ENCODE data around the gene SLC7A7.
"Not testable (repeated sequence)": the region's sequence is repeated elsewhere in the genome, so short reads cannot be mapped to it uniquely, and the experiment has no call there.

The SLC7A7 gene

DNA sequence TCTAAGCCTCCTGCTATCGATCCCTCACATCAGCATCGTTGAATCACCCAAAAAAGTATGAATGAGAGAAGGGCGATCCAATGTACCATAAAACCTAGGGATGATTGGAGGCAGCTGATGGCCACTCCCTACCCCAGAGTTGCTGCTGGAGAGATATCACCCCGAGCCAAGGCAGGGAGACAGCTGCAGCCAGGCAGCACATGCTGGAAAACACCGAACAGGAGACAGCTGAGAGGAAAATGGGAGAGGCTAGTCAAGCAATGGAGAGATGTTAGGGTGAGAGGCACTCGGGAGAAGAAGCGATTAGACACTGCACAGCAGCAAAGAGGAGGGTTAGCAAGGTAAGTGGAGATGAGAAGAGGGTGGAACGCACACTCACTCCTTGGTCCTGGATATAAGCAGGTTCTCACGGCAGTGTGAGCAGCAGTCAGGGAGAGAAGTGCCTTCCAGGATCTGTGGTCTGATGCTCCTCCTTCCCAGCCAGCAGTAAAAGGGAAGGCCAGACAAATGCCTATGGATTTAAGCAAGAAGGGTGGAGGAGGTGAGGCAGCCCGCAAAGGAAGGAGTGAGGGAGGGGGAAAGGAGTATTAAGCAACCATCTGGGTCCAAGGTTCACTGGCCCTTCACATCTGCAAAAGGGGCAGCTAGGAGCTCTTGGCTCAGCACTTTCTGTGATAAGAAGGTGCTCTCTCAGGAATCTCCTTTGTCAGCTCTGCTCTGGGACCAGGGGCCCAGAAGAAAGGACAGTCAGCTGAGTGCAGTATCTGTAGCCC is at the start of gene SLC7A7:
Gene SLC7A7 (minus strand): TSS at position 495 of the 773 bp plus-strand sequence. CDS start 2,037 bp downstream, outside the sequence.
- peaks cover 28% of the 10 kb centered on the region for H3K27me3 Mint-ChIP-seq
- no peaks in the 10 kb centered on the region for H3K36me3 Mint-ChIP-seq
- no peaks in the 10 kb centered on the region for H3K9me3 Mint-ChIP-seq
- DNase-seq: no peak
- H3K4me3 Mint-ChIP-seq: no peak within 1 kb of the TSS
- no peak within 1 kb of the TSS for H3K27ac Mint-ChIP-seq
- peaks cover 31% of the 10 kb centered on the region for H3K4me1 Mint-ChIP-seq
- CTCF ChIA-PET: interaction anchor here (1.1 to 2.5 kb wide), 2 partner anchors 8 to 245 kb away, joined by 3 to 11 read pairs; no protein-coding TSS in a partner anchor

GRCh38 chr14:22864979-22865378 is 49.7 kb upstream of the SLC7A7 start:
- peaks cover 7% of the 10 kb centered on the region for H3K9me3 Mint-ChIP-seq
- peaks cover 6% of the 10 kb centered on the region for H3K4me1 Mint-ChIP-seq
- DNase-seq: no peak
- H3K4me3 Mint-ChIP-seq: no peak overlapping the region
- H3K27me3 Mint-ChIP-seq: peaks cover 36% of the 10 kb centered on the region
- CTCF ChIA-PET: interaction anchor here (0.6 to 1.1 kb wide), 2 partner anchors 65 to 294 kb away, joined by 3 read pairs; no protein-coding TSS in a partner anchor
- H3K27ac Mint-ChIP-seq: no peak overlapping the region
- peaks cover 9% of the 10 kb centered on the region for H3K36me3 Mint-ChIP-seq

GRCh38 chr14:22861651-22862050 is 46.4 kb upstream of the SLC7A7 start:
- Mint-ChIP-seq H3K4me1 (peaks cover 15% of the 10 kb centered on the region), H3K36me3 (peaks cover 10% of the 10 kb centered on the region), H3K27me3 (peaks cover 66% of the 10 kb centered on the region), H3K4me3 (no peak overlapping the region), H3K9me3 (peaks cover 7% of the 10 kb centered on the region), H3K27ac (no peak overlapping the region)
- CTCF ChIA-PET: interaction anchor here (0.6 to 2.9 kb wide), 4 partner anchors 8 to 406 kb away, joined by 3 to 14 read pairs (median 6); no protein-coding TSS in a partner anchor
- no peak for DNase-seq

DNA sequence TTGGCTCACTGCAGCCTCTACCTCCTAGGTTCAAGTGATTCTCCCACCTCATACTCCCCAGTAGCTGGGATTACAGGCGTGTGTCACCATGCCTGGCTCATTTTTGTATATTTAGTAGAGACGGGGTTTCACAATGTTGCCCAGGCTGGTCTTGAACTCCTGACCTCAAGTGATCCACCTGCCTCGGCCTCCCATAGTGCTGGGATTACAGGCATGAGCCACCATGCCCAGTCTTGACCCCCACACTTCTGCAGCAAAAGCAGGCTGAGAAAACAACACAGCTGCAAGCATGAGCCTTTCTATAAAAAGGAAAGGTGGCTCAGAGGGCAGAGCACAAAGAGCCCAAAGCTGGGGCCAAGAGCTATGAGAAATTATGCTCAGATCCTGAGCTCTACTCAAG is 45.1 kb upstream of the SLC7A7 start:
- H3K9me3 Mint-ChIP-seq, DNase-seq, H3K4me3 Mint-ChIP-seq, H3K27ac Mint-ChIP-seq, H3K36me3 Mint-ChIP-seq: not testable (repeated sequence)
- Mint-ChIP-seq H3K27me3 (peaks cover 70% of the 10 kb centered on the region), H3K4me1 (peaks cover 22% of the 10 kb centered on the region)
- CTCF ChIA-PET: interaction anchor here (0.6 to 2.8 kb wide), 6 partner anchors 12 to 234 kb away, joined by 3 to 16 read pairs (median 4); partner anchors contain the start of gene ACIN1

- Mint-ChIP-seq H3K4me1 (peaks cover 44% of the 10 kb centered on the region), H3K36me3 (peaks cover 3% of the 10 kb centered on the region), H3K27me3 (peaks cover 81% of the 10 kb centered on the region), H3K9me3 (peaks cover 2% of the 10 kb centered on the region), H3K27ac (no peak overlapping the region), H3K4me3 (no peak overlapping the region)
- no peak for DNase-seq
- CTCF ChIA-PET: interaction anchor here (3.3 to 6.0 kb wide), 2 partner anchors 34 to 44 kb away, joined by 18 to 51 read pairs; no protein-coding TSS in a partner anchor
These were observed 41.2 kb upstream of the SLC7A7 start for GRCh38 chr14:22856428-22856827.

DNA sequence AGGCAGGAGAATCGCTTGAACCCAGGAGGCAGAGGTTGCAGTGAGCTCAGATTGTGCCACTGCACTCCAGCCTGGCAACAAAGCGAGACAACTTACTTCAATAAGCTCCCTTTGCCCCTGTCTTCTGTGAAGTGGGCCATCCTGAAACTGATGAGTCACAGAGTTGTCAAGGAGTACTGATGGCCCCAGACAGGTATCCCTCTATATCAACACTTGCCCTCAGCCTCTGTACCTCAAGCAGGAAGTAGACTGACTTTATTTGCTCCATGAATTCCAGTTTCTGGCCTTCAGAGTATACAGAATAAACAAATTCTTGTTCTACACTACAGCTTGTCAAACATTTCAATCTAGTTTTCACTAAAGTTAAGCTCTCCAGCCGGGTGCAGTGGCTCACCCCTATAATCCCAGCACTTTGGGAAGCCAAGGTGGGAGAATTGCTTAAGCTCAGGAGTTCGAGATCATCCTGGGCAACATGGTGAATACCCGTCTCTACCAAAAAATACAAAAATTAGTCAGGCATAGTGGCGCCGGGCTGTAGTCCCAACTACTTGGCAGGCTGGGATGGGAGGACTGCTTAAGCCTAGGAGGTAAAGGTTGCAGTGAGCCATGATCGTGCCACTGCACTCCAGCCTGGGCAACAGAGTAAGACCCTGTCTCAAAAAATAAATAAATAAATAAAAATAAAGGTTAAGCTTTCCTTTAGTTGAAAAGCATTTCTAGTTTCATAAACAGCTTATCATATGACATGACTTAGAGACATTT is 39.9 kb upstream of the SLC7A7 start:
- H3K27ac Mint-ChIP-seq: no peak overlapping the region
- DNase-seq: no peak
- H3K4me1 Mint-ChIP-seq: peaks cover 49% of the 10 kb centered on the region
- no peaks in the 10 kb centered on the region for H3K9me3 Mint-ChIP-seq
- CTCF ChIA-PET: interaction anchor here (0.6 to 6.1 kb wide), 18 partner anchors 11 to 299 kb away, joined by 3 to 224 read pairs (median 4); no protein-coding TSS in a partner anchor
- H3K4me3 Mint-ChIP-seq: no peak overlapping the region
- peaks cover 78% of the 10 kb centered on the region for H3K27me3 Mint-ChIP-seq
- peaks cover 1% of the 10 kb centered on the region for H3K36me3 Mint-ChIP-seq

- H3K27ac Mint-ChIP-seq, H3K36me3 Mint-ChIP-seq, DNase-seq, H3K4me3 Mint-ChIP-seq, H3K9me3 Mint-ChIP-seq: not testable (repeated sequence)
- CTCF ChIA-PET: interaction anchor here (0.6 to 6.1 kb wide), 16 partner anchors 8 to 733 kb away, joined by 3 to 224 read pairs (median 8); partner anchors contain the start of gene MRPL52
- H3K27me3 Mint-ChIP-seq: peaks cover 77% of the 10 kb centered on the region
- H3K4me1 Mint-ChIP-seq: peaks cover 49% of the 10 kb centered on the region
These were observed 39.1 kb upstream of the SLC7A7 start for GRCh38 chr14:22854296-22854695.

- CTCF ChIA-PET: interaction anchor here (0.6 to 6.1 kb wide), 26 partner anchors 9 to 875 kb away, joined by 3 to 224 read pairs (median 4); partner anchors contain the start of genes DAD1 and MRPL52
- Mint-ChIP-seq H3K4me1 (peaks cover 39% of the 10 kb centered on the region), H3K36me3 (no peaks in the 10 kb centered on the region), H3K27ac (peak overlapping the region; percentile 49), H3K27me3 (peaks cover 77% of the 10 kb centered on the region), H3K4me3 (peak overlapping the region; percentile 72), H3K9me3 (no peaks in the 10 kb centered on the region)
- DNase-seq: peak; percentile 93
These were observed 37.9 kb upstream of the SLC7A7 start for GRCh38 chr14:22852940-22853767.

DNA sequence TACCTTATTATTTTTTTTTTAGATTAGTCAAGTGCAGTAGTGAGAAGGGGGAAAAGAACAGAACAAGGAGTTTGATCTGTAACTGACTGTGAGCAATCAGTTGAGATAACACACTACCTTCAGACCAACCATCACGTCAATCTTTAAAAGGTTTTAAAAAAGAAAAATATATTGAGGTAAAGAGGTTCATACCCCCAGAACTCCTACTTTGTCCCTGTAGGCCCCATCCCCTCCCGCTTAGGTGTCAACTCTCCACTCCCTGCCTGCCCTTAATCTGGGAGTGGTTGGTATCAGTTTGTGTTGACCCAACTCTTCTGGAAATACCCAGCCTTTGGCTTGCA is 37.3 kb upstream of the SLC7A7 start:
- no peaks in the 10 kb centered on the region for H3K36me3 Mint-ChIP-seq

DNA sequence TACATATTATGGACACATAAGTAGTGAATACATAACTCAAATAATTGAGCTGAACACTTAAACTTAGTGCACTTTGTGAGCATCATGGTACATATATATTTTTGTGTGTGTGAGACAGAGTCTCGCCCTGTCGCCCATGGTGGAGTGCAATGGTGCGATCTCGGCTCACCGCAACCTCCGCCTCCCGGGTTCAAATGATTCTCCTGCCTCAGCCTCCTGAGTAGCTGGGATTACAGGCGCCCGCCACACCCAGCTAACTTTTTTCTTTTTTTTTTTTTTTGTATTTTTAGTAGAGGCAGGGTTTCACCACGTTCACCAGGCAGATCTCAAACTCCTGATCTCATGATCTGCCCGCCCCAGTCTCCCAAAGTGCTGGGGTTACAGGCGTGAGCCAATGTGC is 36.9 kb upstream of the SLC7A7 start:
- not testable (repeated sequence) for H3K27ac Mint-ChIP-seq, H3K36me3 Mint-ChIP-seq, DNase-seq, H3K9me3 Mint-ChIP-seq, H3K4me3 Mint-ChIP-seq
- CTCF ChIA-PET: interaction anchor here (0.6 to 6.1 kb wide), 28 partner anchors 8 to 1103 kb away, joined by 3 to 224 read pairs (median 6); partner anchors contain the start of genes ABHD4, DAD1 and MRPL52
- peaks cover 75% of the 10 kb centered on the region for H3K27me3 Mint-ChIP-seq
- peaks cover 34% of the 10 kb centered on the region for H3K4me1 Mint-ChIP-seq

More for the DNA sequence above, 37.3 kb upstream of the SLC7A7 start:
- CTCF ChIA-PET: interaction anchor here (0.6 to 6.1 kb wide), 25 partner anchors 8 to 1104 kb away, joined by 3 to 224 read pairs (median 5); partner anchors contain the start of genes DAD1 and MRPL52
- no peak for DNase-seq
- Mint-ChIP-seq H3K27me3 (peaks cover 77% of the 10 kb centered on the region), H3K4me3 (no peak overlapping the region), H3K9me3 (no peaks in the 10 kb centered on the region), H3K4me1 (peaks cover 36% of the 10 kb centered on the region), H3K27ac (no peak overlapping the region)

DNA sequence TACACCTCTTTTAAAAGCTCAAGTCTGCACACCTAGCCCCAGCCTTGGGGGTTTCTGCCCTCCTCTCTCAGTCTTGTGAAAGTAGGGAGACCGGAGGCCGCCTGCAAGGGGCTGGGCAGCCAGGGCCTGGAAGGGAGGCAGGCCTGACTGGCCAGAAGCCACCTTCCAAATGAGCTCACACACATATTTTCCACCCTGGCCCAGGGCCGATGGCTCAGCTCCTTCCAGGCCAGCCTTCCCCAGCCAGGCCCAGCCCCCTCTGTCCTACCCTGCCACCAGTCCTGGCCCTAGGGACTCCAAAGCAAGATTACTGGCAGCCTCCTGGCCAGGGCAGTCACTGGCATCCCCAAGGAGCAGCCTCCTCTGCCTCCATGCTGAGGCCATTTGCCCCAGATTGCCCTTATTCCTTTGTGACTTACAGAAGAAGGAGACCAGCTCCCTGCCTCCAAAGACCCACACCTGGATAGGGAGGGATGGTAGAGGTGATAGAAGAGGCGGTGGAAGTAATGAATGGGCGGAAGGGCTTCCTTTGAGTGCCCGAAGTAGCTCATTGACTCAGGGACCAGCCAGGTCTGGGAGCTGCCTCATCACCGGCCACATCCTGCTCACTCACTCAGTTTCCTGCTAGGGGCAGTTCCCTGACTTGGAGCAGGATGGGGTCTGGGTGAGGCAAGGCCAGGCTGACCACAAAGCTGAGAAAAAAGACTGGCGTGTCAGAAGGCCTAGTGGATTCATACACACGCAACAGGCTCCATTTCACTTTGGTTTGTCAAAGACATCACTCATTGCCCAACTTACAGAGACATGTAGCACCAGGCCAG is 35.9 kb upstream of the SLC7A7 start:
- Mint-ChIP-seq H3K36me3 (no peaks in the 10 kb centered on the region), H3K4me3 (no peak overlapping the region), H3K27ac (no peak overlapping the region), H3K9me3 (no peaks in the 10 kb centered on the region), H3K27me3 (peaks cover 75% of the 10 kb centered on the region), H3K4me1 (peaks cover 32% of the 10 kb centered on the region)
- peak; percentile 42 for DNase-seq
- CTCF ChIA-PET: interaction anchor here (1.2 to 6.1 kb wide), 11 partner anchors 13 to 279 kb away, joined by 3 to 224 read pairs (median 17); partner anchors contain the start of genes ABHD4 and MRPL52

DNA sequence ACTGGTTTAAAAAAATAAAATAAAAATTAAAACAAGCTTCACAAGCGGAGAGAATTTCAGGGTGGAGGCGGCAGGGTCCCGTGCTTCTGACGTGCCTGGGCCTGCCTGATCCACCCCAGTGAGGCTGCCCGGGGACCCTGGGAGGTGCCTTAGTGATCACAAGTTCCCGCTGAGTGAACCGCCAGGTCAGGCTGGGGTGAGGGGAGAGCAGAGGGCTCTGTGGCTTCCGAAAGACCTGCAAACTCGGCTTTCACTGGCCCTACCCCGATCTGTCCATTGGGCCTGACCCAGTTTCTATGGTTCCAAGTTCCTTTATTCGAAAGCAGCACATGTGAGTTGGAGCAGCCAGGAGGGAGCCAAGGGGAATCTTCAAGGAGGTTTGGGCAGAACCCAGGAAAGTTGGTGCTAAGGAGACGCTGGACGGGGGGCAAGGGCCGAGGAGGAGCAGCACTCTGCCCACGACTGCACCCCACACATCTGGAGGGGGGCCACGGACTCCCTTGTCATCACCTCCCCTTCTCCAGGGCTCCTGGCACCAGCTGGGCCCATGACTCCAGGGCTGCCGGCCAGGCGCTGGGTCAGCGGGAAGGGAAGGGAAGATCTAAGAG is 34.1 kb upstream of the SLC7A7 start:
- Mint-ChIP-seq H3K4me3 (no peak overlapping the region), H3K27ac (no peak overlapping the region), H3K4me1 (peaks cover 20% of the 10 kb centered on the region), H3K36me3 (no peaks in the 10 kb centered on the region), H3K27me3 (peaks cover 80% of the 10 kb centered on the region), H3K9me3 (no peaks in the 10 kb centered on the region)
- CTCF ChIA-PET: interaction anchor here (0.7 to 2.2 kb wide), 5 partner anchors 11 to 279 kb away, joined by 3 to 17 read pairs (median 3); no protein-coding TSS in a partner anchor
- no peak for DNase-seq
